ENCODE data around the gene TMEM125.

Gene TMEM125

DNA sequence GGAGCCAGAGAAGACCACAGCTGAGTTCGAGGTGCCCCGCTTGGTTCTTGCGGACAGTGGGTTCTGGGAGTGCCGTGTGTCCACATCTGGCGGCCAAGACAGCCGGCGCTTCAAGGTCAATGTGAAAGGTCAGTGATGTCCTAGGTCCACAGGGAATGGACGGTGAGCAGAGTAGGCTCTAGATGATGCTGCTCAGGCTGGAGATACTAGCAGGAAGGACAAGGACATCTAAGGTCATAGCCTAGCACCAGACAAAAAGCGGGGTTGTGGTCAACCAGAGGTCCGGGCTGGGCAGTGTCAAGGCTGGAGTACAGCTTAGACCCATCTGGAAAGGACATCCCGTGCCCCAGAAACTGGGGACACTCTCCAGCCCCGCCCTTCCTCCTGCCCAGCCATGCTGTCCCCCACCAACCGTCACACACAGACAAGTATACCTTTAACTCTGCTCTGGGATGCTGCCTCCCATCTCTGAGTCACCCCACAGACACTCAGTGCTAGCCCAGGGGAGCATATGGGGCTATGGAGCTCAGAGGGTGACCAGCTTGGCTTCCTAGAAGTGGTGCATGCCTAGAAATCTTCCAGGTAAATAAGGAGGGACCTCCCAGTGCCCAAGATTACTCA is 39.7 kb downstream of the TMEM125 start:
- FAIRE-seq (no peak), DNase-seq (ENCODE audit: low spot score) (no peak)

DNA sequence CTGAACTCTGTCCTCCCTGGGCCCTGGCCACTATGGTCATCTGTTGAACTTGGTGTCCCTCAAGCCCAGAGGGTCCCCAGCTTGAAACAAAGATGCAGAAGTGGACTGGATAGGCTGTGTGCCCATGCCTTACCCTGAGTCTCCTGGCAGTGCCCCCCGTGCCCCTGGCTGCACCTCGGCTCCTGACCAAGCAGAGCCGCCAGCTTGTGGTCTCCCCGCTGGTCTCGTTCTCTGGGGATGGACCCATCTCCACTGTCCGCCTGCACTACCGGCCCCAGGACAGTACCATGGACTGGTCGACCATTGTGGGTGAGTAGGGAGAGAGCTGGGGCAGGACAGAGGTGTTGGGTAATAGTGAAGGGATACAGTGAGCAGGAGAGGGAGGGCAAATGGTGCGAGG is 41.7 kb downstream of the TMEM125 start:
- FAIRE-seq = no peak
- no peak for DNase-seq (ENCODE audit: low spot score)

DNA sequence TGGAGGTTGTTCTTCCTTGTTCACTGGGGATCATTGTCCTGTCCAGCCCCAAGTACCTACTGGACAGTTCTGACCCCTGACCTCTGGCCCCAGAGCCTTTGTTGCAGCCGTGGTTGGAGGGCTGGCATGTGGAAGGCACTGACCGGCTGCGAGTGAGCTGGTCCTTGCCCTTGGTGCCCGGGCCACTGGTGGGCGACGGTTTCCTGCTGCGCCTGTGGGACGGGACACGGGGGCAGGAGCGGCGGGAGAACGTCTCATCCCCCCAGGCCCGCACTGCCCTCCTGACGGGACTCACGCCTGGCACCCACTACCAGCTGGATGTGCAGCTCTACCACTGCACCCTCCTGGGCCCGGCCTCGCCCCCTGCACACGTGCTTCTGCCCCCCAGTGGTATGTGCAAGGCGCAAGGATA is 42.4 kb downstream of the TMEM125 start:
- no peak for FAIRE-seq
- DNase-seq (ENCODE audit: low spot score) = no peak

- DNase-seq (ENCODE audit: low spot score) (no peak), FAIRE-seq (no peak)
Observed at GRCh38 chr1:43312663-43313515, 43.1 kb downstream of the TMEM125 start.

DNA sequence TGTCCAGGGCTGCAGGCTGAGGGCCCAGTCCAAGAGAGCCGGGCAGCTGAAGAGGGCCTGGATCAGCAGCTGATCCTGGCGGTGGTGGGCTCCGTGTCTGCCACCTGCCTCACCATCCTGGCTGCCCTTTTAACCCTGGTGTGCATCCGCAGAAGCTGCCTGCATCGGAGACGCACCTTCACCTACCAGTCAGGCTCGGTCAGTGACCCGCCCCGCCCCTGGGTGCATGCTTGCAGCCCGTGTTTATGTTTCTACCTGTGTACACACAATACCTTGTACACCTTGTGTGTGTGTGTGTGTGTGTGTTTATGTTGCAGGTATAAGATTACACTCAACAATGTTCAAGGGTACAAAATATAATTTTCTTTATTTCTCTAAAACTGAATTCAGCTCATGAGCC is 44.0 kb downstream of the TMEM125 start:
- no peak for FAIRE-seq
- DNase-seq (ENCODE audit: low spot score) = no peak

GRCh38 chr1:43314233-43314632 is 44.5 kb downstream of the TMEM125 start:
- DNase-seq (ENCODE audit: low spot score) (no peak), FAIRE-seq (no peak)

DNA sequence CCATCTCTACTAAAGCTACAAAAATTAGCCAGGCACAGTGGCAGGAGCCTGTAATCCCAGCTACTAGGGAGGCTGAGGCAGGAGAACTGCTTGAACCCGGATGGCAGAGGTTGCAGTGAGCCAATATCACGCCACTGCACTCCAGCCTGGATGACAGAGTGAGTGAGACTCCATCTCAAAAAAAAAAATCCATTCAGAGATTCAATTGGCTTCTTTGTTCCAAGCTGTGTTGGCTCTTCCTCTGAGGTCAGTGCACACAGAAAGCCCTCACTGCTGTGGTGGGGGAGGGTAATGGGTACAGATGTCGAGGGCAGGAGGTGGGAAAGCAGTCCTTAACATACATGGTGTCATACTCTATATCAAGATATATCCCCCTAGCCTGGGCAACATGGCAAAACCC is 45.7 kb downstream of the TMEM125 start:
- DNase-seq (ENCODE audit: low spot score) = no peak
- FAIRE-seq = no peak

DNA sequence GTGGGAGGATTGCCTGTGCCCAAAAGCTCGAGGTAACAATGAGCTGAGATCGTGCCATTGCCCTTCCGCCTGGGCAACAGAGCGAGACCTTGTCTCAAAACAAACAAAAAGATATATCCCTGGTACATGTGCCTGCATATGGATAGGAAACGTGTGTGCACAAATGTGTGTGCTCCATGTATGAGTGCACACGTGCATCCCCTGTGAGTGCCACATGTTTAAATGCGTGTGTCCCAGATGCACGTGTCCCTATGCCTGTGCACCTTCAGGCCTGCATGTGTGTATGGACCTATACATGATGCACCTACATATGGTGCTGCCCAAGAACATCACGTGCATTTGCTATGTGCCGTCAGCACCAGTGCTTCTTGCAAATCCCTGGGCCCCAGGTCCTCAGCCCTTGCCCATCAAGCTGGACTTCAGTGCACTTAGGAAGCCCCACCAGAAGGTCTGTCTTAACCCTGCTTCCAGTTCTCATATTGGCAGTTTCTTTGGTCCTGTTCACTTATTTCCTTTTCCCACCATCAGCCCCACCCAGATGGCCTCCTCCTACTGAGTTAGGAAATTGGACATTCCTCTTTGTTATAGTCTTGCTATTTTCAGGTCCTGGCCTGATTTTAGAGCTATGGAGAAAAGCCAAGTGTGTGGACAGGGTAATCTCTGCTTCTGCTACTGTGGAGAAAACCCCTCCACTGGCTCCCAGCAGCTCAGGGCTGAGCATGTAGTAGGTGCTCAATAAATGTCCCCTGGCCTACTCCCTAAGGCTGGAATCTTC is 46.4 kb downstream of the TMEM125 start:
- DNase-seq (ENCODE audit: low spot score) = no peak
- no peak for FAIRE-seq

DNA sequence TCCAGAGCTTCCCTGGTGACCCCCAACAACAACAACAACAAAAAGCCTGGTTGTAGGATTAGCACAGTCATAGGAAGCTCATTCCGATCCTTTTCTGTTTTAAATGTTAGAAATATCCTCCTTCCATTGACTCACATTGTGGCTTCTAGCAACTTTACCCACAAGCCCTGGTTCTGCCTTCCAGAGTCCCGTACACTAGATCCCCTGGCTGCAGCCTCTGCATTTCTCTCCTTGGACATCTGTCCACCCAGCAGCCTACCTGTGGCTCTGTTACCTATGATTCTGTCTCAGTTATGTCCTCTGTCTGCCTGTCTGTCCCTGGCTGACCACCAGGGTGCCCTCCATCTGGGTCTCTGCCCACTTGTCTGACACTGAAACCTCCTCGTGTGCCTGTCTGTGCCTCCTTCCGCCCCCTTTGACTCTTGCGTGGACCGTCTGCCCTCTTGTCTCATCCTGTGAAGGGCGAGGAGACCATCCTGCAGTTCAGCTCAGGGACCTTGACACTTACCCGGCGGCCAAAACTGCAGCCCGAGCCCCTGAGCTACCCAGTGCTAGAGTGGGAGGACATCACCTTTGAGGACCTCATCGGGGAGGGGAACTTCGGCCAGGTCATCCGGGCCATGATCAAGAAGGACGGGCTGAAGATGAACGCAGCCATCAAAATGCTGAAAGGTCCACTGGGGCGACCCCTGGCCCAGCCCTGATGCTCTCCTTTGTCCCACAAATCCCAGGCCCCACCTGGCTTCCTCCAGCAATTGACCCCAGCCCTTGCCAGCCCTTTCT is 47.1 kb downstream of the TMEM125 start:
- FAIRE-seq = no peak

DNA sequence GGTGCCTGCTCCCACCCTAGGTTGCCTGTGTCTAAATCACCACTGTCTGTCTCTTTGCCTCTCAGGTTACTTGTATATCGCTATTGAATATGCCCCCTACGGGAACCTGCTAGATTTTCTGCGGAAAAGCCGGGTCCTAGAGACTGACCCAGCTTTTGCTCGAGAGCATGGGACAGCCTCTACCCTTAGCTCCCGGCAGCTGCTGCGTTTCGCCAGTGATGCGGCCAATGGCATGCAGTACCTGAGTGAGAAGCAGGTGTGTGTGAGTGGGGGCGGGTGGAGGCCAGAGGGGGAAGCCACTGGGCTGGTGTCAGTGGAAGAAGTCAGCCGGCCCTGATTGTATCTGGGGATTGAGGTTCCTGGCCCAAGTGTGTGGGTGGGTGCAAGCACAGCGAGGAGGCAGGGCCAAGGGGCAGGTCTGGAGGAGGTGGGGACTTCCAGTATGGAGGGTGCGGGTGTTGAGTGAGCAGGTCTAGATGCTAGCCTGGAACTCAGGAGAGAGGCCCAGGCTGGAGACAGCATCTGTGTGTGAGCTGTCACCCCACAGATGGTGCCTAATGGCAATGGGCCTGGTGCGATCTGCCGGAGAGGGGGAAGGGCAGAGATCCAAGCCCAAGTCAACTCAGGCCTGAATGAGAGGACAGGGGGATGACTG is 48.2 kb downstream of the TMEM125 start:
- FAIRE-seq (no peak), DNase-seq (ENCODE audit: low spot score) (no peak)

More for the DNA sequence above, 47.1 kb downstream of the TMEM125 start:
- DNase-seq (ENCODE audit: low spot score) = no peak

- no peak for DNase-seq (ENCODE audit: low spot score)
- FAIRE-seq = no peak
Observed at GRCh38 chr1:43318831-43319230, 49.0 kb downstream of the TMEM125 start.

DNA sequence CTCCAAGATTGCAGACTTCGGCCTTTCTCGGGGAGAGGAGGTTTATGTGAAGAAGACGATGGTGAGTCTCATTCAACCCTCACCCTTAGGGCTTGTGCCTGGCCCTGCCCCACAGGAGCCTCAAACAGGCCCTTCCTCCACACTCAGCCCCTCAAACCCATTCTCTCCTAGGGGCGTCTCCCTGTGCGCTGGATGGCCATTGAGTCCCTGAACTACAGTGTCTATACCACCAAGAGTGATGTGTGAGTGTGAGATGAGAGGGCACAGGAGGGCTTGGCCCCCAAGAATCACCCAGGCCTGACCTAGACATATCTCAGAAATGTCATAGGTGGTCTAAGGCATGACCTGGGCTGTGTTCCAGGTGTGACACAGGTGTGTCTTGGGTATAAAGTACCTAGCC is 49.5 kb downstream of the TMEM125 start:
- no peak for FAIRE-seq
- DNase-seq (ENCODE audit: low spot score) = no peak

DNA sequence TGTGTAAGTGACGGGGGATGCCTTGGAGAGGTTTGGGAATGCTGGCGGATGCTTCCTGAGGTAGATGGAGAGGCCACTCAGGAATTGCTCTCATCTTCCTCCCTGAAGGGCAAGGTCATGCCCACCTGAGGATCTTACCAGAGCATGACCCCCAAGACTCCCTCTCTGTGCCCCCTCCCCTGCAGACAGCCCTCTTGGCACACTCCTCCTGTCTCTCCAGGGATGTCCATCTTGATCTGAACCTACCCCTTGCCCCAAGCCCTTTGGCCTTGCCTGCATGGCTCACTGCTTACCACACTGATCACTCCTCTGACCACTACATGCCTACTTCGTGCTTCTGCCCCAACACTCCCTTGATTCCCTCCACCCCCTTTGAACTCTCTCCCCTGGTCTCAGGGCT is 50.0 kb downstream of the TMEM125 start:
- FAIRE-seq = no peak
- DNase-seq (ENCODE audit: low spot score) = no peak

- FAIRE-seq (no peak), DNase-seq (ENCODE audit: low spot score) (no peak)
Observed at GRCh38 chr1:43321331-43321891, 51.6 kb downstream of the TMEM125 start.

DNA sequence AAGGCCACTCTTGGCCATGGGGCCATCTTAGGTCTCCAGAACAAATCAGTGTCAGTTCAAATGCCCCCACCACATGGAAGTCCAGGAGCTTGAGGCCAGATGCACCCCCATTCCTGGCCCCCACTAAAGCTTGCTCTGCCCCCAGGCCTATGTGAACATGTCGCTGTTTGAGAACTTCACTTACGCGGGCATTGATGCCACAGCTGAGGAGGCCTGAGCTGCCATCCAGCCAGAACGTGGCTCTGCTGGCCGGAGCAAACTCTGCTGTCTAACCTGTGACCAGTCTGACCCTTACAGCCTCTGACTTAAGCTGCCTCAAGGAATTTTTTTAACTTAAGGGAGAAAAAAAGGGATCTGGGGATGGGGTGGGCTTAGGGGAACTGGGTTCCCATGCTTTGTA is 52.7 kb downstream of the TMEM125 start:
- DNase-seq (ENCODE audit: low spot score) (no peak), FAIRE-seq (no peak)

Measured in RCC 7860 (cell line).